Memory B cell (primary cell): ENCODE results near the gene KCNJ16.
"Not testable (repeated sequence)": the region's sequence is repeated elsewhere in the genome, so short reads cannot be mapped to it uniquely, and the experiment has no call there.

Source experiments
- ATAC-seq: fragments of 150-1000 bp; cut with Tn5 transposase; 2 replicates; pipeline ENCODE4 v1.10.0; 2021; ENCODE audit warnings: low read depth, mild to moderate bottlenecking, moderate library complexity
- DNase-seq, 2 donors: peaks; one replicate each; pipeline ENCODE4 v3.0.0; 2022; ENCODE audit warnings: low spot score in 2 of 2
- H3K27ac Mint-ChIP-seq: one replicate; pipeline ENCODE4 v1.8.0; 2022; ENCODE audit warnings: mild to moderate bottlenecking, moderate library complexity, mixed read lengths
- H3K27me3 Mint-ChIP-seq: one replicate; pipeline ENCODE4 v1.8.0; 2022; ENCODE audit warnings: mixed read lengths
- H3K36me3 Mint-ChIP-seq: one replicate; pipeline ENCODE4 v1.8.0; 2022; ENCODE audit warnings: mild to moderate bottlenecking, mixed read lengths
- H3K4me1 Mint-ChIP-seq: one replicate; pipeline ENCODE4 v1.8.0; 2022; ENCODE audit warnings: mixed read lengths
- H3K4me3 Mint-ChIP-seq: one replicate; pipeline ENCODE4 v1.8.0; 2022; ENCODE audit warnings: mild to moderate bottlenecking, moderate library complexity, mixed read lengths
- H3K9me3 Mint-ChIP-seq: one replicate; pipeline ENCODE4 v1.8.0; 2022; ENCODE audit warnings: mixed read lengths

Gene KCNJ16

GRCh38 chr17:70074956-70075355 is at the start of gene KCNJ16:
KCNJ16 (plus strand) TSS chr17:70075225; CDS start chr17:70132088, 56,863 bp downstream.
- no peak for ATAC-seq
- H3K4me1 Mint-ChIP-seq = no peaks in the 10 kb centered on the region

DNA sequence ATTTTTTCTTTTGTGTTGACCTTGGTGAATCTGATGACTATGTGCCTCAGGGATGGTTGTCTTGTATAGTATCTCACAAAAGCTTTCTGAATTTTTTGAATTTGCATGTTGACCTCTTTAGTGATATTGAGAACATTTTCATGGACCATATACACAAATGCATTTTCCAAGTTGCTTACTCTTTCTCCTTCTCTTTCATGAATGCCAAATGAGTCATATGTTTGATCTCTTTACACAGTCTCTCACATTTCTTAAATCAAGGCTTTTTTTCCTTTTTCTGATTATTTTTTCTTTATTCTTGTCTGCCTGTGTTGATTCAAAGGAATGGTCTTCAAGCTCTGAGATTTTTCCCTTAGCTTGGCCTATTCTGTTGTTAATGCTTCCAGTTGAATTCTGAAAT is 46.6 kb upstream of the KCNJ16 start:
- no peak overlapping the region for H3K27ac Mint-ChIP-seq
- H3K9me3 Mint-ChIP-seq = no peaks in the 10 kb centered on the region
- H3K4me3 Mint-ChIP-seq = no peak overlapping the region
- no peaks in the 10 kb centered on the region for H3K36me3 Mint-ChIP-seq
- no peaks in the 10 kb centered on the region for H3K27me3 Mint-ChIP-seq
- ATAC-seq = no peak
- DNase-seq = no peak
- no peaks in the 10 kb centered on the region for H3K4me1 Mint-ChIP-seq

More at GRCh38 chr17:70074956-70075355, at the start of gene KCNJ16:
- Mint-ChIP-seq H3K36me3 (no peaks in the 10 kb centered on the region), H3K9me3 (peaks cover 4% of the 10 kb centered on the region), H3K27me3 (no peaks in the 10 kb centered on the region), H3K27ac (no peak within 1 kb of the TSS), H3K4me3 (no peak within 1 kb of the TSS)
- no peak for DNase-seq

- H3K27ac Mint-ChIP-seq = no peak overlapping the region
- H3K27me3 Mint-ChIP-seq = no peaks in the 10 kb centered on the region
Observed at GRCh38 chr17:70028978-70029767, 45.9 kb upstream of the KCNJ16 start.

GRCh38 chr17:70030371-70030770 is 44.7 kb upstream of the KCNJ16 start:
- Mint-ChIP-seq H3K27ac (no peak overlapping the region), H3K27me3 (no peaks in the 10 kb centered on the region), H3K4me3 (no peak overlapping the region), H3K36me3 (no peaks in the 10 kb centered on the region), H3K9me3 (no peaks in the 10 kb centered on the region), H3K4me1 (no peaks in the 10 kb centered on the region)
- DNase-seq (no peak), ATAC-seq (no peak)

More at GRCh38 chr17:70028978-70029767, 45.9 kb upstream of the KCNJ16 start:
- Mint-ChIP-seq H3K4me3 (no peak overlapping the region), H3K36me3 (no peaks in the 10 kb centered on the region), H3K9me3 (no peaks in the 10 kb centered on the region), H3K4me1 (no peaks in the 10 kb centered on the region)
- no peak for ATAC-seq
- no peak for DNase-seq

- H3K36me3 Mint-ChIP-seq = no peaks in the 10 kb centered on the region
- DNase-seq (no peak), ATAC-seq (no peak)
- H3K4me3 Mint-ChIP-seq = no peak overlapping the region
- H3K27ac Mint-ChIP-seq = no peak overlapping the region
- H3K4me1 Mint-ChIP-seq = no peaks in the 10 kb centered on the region
- H3K9me3 Mint-ChIP-seq = no peaks in the 10 kb centered on the region
- H3K27me3 Mint-ChIP-seq = no peaks in the 10 kb centered on the region
Observed at GRCh38 chr17:70031341-70031740, 43.7 kb upstream of the KCNJ16 start.

DNA sequence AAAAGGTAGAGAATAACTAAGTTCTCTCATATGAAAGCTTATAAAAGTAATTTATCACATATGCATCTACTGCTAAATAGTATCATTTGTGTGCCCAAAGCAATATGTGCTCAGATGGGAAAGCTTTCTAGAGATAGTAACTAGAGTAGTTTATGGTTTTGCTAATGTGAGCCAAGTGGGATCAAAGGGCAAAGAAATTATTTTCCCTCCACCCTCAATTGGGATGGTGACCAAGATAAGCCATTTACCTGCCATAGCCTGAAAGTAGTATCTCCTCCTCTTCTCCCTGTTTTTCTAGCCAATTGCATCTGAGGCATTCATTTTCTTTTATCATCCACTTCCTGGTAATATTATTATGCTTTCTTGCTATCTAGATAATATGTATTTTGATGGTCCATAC is 41.9 kb upstream of the KCNJ16 start:
- DNase-seq = no peak
- Mint-ChIP-seq H3K9me3 (no peaks in the 10 kb centered on the region), H3K4me1 (no peaks in the 10 kb centered on the region), H3K4me3 (no peak overlapping the region), H3K27me3 (no peaks in the 10 kb centered on the region), H3K36me3 (no peaks in the 10 kb centered on the region), H3K27ac (no peak overlapping the region)
- ATAC-seq = no peak

GRCh38 chr17:70034158-70034557 is 40.9 kb upstream of the KCNJ16 start:
- Mint-ChIP-seq H3K27me3 (no peaks in the 10 kb centered on the region), H3K36me3 (no peaks in the 10 kb centered on the region), H3K27ac (no peak overlapping the region), H3K4me3 (no peak overlapping the region), H3K4me1 (no peaks in the 10 kb centered on the region), H3K9me3 (peaks cover 2% of the 10 kb centered on the region)
- ATAC-seq (no peak), DNase-seq (no peak)

GRCh38 chr17:70037498-70037897 is 37.5 kb upstream of the KCNJ16 start:
- H3K4me1 Mint-ChIP-seq = no peaks in the 10 kb centered on the region
- no peak overlapping the region for H3K27ac Mint-ChIP-seq
- peaks cover 2% of the 10 kb centered on the region for H3K9me3 Mint-ChIP-seq
- DNase-seq = no peak
- H3K27me3 Mint-ChIP-seq = no peaks in the 10 kb centered on the region
- no peak overlapping the region for H3K4me3 Mint-ChIP-seq
- H3K36me3 Mint-ChIP-seq = no peaks in the 10 kb centered on the region
- ATAC-seq = no peak

DNA sequence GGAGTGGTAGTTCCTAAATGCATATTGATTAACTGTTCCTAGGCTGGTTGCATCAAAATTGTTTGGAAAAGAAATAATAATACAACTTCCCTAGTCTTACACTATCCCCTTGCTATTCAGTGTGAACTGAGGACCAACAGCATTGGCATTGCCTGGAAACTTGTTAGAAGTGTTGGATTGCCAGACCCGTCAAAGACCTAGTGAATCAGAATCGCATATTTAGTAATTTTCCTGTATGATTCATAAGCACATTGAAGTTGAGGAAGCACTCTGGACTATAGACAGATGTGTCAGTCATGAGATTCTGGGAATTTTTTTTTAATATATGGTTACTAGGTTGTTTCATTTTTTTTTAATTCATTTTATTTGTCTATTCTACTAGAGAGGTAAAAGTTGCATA is 34.7 kb upstream of the KCNJ16 start:
- H3K4me1 Mint-ChIP-seq = no peaks in the 10 kb centered on the region
- no peak overlapping the region for H3K4me3 Mint-ChIP-seq
- H3K36me3 Mint-ChIP-seq = no peaks in the 10 kb centered on the region
- DNase-seq = no peak
- ATAC-seq = no peak
- H3K27ac Mint-ChIP-seq = no peak overlapping the region
- H3K9me3 Mint-ChIP-seq = peaks cover 2% of the 10 kb centered on the region
- H3K27me3 Mint-ChIP-seq = no peaks in the 10 kb centered on the region

GRCh38 chr17:70041061-70041460 is 34.0 kb upstream of the KCNJ16 start:
- Mint-ChIP-seq H3K4me1 (no peaks in the 10 kb centered on the region), H3K27me3 (no peaks in the 10 kb centered on the region), H3K27ac (no peak overlapping the region), H3K36me3 (no peaks in the 10 kb centered on the region), H3K4me3 (no peak overlapping the region), H3K9me3 (peaks cover 2% of the 10 kb centered on the region)
- no peak for ATAC-seq
- no peak for DNase-seq

DNA sequence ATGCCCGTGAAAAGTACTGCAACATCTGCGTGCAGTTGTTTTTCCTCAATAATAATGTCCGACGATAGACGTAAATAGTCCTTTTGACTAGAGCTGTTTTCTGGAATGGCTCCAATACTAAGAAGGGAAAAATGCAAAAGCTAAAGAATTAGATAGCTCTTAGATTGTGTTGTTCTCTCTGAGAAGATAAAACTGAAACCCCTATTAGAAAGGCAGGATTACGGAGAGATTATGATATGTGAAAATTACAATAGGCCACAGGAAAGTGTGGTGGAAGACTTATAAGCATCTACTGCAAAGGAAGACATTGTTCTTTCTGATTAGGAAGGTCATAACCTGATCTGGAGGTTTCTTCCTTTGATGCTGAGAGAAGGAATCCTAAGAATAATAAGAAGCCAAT is 33.5 kb upstream of the KCNJ16 start:
- H3K27me3 Mint-ChIP-seq = no peaks in the 10 kb centered on the region
- peaks cover 2% of the 10 kb centered on the region for H3K9me3 Mint-ChIP-seq
- no peak overlapping the region for H3K27ac Mint-ChIP-seq
- no peaks in the 10 kb centered on the region for H3K36me3 Mint-ChIP-seq
- ATAC-seq (no peak), DNase-seq (no peak)
- H3K4me1 Mint-ChIP-seq = no peaks in the 10 kb centered on the region
- H3K4me3 Mint-ChIP-seq = no peak overlapping the region

DNA sequence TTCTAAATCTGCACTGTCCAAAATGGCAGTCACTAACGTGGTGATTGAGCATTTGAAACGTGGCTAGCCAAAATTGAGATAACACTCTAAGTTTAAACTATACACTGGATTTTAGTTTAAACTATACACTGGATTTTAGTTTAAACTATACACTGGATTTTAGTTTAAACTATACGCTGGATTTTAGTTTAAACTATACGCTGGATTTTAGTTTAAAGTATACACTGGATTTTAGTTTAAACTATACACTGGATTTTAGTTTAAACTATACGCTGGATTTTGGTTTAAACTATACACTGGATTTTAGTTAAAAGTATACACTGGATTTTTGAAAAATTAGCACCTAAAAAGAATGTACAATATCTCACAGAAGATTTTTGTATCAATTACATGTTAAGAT is 29.2 kb upstream of the KCNJ16 start:
- H3K27me3 Mint-ChIP-seq, H3K9me3 Mint-ChIP-seq, DNase-seq, ATAC-seq, H3K4me1 Mint-ChIP-seq, H3K27ac Mint-ChIP-seq, H3K4me3 Mint-ChIP-seq, H3K36me3 Mint-ChIP-seq: not testable (repeated sequence)

DNA sequence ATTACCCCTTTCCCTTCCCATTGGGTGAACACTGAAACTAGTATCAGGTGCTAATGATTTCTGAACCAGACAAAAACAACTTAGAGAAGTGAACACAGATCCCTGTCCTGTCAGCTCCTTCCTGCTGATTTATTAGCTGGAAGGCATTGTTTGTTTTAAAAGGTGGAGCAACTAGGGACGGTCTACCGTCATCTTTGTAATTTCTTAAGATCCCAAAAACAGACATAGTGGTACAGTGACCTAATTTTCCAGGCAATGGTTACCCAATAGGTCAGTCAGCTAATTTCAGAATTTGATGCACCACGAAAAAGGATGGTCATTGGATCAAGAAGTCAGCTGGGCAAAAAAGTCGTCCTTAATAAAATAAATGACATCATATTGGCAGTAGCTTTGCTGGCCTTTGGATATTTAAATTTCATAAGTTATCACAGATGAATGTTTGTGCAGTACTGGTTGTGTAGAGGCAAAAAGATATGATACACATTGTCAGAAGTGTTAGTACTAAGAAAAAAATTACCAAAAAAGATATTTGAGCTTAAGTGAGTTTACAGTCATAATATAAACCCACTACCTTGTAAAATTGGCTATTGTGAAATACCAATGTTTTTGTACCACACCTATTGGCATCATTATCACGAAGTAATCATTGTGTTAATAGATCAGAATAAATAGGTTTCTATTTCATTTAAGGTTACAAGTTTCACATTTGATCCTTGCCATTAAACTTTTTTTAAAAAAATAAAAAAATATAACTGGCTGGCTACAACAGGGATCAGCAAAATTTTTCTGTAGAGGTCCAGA is 27.2 kb upstream of the KCNJ16 start:
- no peaks in the 10 kb centered on the region for H3K36me3 Mint-ChIP-seq
- peaks cover 2% of the 10 kb centered on the region for H3K27me3 Mint-ChIP-seq
- no peak for DNase-seq
- H3K4me1 Mint-ChIP-seq = no peaks in the 10 kb centered on the region
- ATAC-seq = no peak
- H3K9me3 Mint-ChIP-seq = no peaks in the 10 kb centered on the region
- no peak overlapping the region for H3K4me3 Mint-ChIP-seq
- H3K27ac Mint-ChIP-seq = no peak overlapping the region

GRCh38 chr17:70049801-70050591 is 25.0 kb upstream of the KCNJ16 start:
- no peak overlapping the region for H3K27ac Mint-ChIP-seq
- H3K4me1 Mint-ChIP-seq = no peaks in the 10 kb centered on the region
- ATAC-seq (no peak), DNase-seq (no peak)
- H3K36me3 Mint-ChIP-seq = no peaks in the 10 kb centered on the region
- H3K27me3 Mint-ChIP-seq = peaks cover 2% of the 10 kb centered on the region
- H3K9me3 Mint-ChIP-seq = no peaks in the 10 kb centered on the region
- H3K4me3 Mint-ChIP-seq = no peak overlapping the region
